LNCAP (cell line): ENCODE results near the gene RNF11.

Experiments used
- TF ChIP-seq, protein P1 (sequence below): fragments of 450-650 bp; IDR thresholded peaks from 2 replicates; pipeline ENCODE4 v1.5.1; 2017; ENCODE audit warnings: mild to moderate bottlenecking

Gene RNF11

DNA sequence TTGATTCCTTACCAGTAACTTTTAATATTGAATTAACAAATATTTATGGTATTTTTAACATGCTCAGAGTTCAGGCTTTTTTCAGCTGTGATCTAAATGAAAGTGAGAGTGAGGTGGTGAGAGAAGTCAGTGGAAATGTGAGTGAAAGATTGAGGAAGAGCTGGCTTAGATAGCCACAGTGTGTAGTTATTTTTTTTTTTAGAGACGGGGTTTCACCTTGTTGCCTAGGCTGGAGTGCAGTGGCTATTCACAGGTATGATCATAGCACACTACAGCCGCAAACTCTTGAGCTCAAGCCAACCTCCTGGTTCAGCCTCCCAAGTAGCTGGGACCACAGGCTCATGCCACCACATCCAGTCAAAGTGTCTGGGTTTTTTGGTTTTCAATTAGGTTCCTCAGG lies 10.9 kb downstream of the RNF11 start:
- TF ChIP-seq, protein P1, sequence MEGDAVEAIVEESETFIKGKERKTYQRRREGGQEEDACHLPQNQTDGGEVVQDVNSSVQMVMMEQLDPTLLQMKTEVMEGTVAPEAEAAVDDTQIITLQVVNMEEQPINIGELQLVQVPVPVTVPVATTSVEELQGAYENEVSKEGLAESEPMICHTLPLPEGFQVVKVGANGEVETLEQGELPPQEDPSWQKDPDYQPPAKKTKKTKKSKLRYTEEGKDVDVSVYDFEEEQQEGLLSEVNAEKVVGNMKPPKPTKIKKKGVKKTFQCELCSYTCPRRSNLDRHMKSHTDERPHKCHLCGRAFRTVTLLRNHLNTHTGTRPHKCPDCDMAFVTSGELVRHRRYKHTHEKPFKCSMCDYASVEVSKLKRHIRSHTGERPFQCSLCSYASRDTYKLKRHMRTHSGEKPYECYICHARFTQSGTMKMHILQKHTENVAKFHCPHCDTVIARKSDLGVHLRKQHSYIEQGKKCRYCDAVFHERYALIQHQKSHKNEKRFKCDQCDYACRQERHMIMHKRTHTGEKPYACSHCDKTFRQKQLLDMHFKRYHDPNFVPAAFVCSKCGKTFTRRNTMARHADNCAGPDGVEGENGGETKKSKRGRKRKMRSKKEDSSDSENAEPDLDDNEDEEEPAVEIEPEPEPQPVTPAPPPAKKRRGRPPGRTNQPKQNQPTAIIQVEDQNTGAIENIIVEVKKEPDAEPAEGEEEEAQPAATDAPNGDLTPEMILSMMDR: no peak

DNA sequence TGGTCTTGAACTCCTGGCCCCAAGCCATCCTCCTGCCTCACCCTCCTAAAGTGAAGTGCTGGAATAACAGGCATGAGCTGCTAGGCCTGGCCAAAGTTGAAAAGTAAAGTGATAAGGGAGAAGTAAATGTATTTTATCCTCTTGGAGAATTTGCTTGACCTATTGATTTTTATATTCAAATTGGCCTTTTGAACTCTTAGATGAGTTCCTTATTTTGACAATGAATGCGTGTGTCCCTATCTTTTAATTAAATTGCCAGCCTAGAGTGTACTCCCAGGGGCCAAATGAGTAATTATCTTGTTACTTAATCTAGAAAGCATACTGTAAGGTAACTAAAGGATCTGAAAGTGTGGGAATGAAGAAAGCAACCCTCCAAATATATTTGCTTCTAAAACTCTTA lies 11.4 kb downstream of the RNF11 start:
- TF ChIP-seq, protein P1: no peak

DNA sequence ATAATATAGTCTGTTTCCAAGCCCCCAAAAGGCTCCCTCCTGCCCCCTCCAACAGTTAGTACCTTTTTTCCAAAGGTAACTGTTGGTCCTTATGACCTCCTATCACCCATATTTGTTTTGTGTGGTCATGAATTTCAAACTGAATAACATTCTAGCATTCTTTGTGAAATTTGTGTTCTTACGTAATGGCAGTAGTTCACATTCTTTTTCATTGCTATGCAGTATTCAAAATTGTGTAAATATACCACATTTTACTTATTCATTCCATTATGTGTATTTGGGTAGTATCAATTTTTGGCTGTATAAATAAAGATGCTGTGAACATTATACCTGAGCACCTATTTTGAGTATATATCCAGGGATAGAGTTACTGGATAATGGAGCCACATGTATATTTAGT lies 13.4 kb downstream of the RNF11 start:
- TF ChIP-seq, protein P1: no peak

DNA sequence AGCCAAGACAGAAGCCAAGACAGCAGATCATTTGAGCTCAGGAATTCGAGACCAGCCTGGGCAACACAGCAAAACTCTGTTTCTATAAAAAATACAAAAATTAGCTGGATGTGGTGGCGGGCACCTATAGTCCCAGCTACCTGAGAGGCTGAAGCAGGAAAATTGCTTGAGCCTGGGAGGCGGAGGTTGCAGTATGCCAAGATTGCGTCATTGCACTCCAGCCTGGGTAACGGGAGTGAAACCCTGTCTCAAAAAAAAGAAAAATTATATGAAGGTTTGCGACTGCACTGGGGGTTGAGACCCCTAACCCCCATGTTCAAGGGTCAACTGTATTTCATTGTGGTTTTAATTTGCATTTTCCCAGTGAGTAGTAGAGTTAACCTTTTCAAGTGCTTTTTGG lies 16.3 kb downstream of the RNF11 start:
- TF ChIP-seq, protein P1: no peak

DNA sequence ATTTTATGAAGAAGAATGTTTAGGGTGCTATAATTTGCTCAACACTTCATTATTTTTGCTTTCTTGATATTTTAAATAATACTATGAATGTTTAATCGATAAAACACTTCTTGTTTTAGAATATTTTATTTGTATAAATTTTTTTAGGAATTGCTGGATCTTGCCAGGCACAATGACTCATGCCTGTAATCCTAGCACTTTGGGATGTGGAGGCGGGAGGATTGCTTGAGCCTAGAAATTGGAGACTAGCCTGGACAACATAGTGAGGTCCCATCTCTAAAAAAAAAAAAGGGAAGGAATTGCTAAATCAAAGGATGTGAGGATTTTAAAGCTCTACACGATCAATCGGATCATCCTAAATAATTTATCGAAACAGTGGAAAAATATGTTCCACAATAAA lies 17.6 kb downstream of the RNF11 start:
- TF ChIP-seq, protein P1: no peak

DNA sequence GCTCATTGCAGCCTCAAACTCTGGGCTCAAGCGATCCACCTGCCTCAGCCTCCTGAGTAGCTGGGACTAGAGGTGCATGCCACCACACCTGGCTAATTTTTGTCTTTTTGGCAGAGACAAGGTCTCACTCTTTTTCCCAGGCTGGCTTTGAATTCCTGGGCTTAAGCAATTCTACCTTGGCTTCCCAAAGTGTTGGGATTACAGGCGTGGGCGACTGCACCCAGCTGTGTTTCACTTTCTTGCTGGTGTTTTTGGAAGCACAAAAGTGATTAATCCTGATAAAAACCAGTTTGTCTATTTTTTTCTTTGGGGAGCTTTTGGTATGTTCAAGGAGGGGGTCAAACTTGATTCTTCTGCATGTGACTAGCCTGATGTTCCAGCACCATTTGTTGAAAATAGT lies 19.3 kb downstream of the RNF11 start:
- TF ChIP-seq, protein P1: no peak

DNA sequence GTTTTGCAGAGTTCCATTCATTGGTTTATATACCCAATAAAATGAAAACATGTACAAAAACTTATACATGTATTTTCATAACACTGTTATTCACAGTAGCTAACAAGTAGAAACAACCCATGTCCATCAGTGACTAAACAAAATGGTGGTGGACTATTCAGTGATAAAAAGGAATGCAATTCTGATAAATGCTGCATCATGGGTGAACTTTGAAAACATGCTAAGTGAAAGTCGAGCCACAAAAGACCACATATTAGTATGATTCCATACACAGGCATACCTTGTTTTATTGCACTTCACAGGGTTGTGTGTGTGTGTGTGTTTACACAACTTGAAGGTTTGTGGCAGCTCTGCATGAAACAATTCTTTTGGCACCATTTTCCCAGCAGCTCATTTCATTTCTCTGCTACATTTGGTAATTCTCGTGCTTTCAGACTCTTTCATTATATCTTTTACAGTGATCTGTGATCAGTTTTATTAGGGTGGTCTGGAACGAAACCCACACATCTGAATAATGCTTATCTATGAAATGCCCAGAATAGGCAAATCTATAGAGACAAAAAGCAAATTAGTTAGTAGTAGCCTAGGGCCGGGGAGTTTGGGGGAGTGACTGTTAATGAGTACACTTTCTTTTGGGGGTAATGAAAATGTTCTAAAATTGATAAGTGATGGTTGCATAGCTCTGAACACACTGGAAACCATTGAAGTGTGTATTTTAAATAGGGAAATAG lies 27.2 kb downstream of the RNF11 start:
- TF ChIP-seq, protein P1: no peak

DNA sequence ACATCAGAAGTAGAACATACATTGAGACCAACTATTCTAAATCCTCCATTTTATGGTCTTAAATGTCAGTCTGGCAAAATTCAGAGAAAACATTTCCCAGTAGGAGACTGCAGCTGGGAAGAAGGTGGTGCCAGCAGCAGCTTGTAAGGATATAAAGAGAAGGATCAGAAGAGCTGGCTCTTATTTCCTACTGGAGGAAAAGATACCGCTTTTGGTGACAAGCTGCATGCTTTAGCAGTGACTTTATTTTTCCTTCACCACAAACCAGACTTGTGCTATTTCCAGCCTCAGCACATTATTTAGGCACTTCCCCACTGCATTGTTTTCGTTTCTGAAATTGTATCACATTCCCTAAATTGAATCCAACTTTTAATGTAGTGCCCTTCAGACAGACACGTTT lies 28.4 kb downstream of the RNF11 start:
- TF ChIP-seq, protein P1: no peak
